GM15510 (cell line): ENCODE measurements around the gene MRRF.

Experiments used
- POLR2A ChIP-seq: IDR thresholded peaks from 3 replicates; pipeline ENCODE4 v1.6.1; 2011; ENCODE audit warnings: borderline replicate concordance; ENCODE audit not compliant: insufficient read length; ENCODE audit errors: extremely low read depth

MRRF gene

GRCh38 chr9:122286764-122287163 is 22.1 kb downstream of the MRRF start:
- TF ChIP-seq POLR2A = no peak

GRCh38 chr9:122287214-122287720 is 22.6 kb downstream of the MRRF start:
- no peak for TF ChIP-seq POLR2A

GRCh38 chr9:122291458-122291857 is 26.8 kb downstream of the MRRF start:
- TF ChIP-seq POLR2A = no peak

DNA sequence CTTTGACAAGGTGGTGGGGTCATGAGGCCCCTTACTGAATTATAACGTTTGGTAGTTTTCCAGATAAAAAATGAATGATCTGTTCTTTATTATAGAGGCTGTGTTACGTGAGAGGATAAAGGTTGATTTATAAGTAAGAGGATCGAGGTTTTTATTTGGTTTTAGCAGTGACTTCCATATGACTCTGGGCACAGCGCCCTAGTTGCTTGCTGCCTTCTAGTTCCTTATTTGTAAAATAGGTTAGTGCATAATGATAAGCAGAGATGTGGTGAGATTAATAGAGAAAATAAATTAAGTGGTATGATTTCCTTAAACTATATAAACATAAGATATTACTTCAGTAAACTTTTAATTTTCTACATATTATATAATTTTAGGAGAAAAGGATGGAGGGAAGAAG is 29.8 kb downstream of the MRRF start:
- no peak for TF ChIP-seq POLR2A

DNA sequence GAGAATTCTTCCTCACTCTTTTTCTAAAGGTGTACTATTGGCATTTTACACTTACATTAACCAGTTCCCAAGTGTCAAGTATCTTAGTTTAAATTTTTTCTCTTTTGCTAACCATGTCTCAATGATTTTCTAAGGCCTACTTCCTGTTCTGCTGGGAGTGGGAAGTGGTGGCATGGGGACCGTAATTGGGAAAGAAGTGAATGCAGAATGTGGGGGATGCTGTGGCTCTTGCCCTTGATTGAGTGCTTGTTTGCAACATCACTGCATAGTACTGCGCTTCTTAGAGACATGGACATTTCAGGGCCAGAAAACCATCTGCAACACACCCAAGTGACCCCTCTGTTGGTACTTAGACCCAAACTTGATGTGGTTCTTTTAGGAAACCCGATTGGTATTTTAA is 32.8 kb downstream of the MRRF start:
- no peak for TF ChIP-seq POLR2A

- TF ChIP-seq POLR2A = no peak
Observed at GRCh38 chr9:122302237-122303093, 37.8 kb downstream of the MRRF start.

DNA sequence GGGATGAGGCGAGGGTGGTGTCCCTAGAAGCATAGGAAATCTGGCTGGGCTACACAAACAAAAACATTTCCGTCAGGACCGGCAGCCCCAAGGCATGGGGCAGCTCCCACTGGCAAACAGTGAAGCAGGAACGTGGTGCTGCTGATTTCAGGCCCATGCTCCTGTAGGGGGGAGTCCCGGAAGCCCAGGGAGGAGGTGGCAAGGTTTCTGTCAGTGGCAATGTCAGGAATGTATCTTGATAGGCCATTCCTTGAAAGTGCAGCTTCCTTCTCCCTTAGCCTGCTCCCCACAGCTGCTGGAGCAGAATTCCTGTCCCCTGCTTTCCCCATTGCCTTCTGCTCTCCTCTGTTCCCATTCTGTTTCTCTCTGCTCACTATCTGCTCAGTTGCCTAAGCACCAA is 42.4 kb downstream of the MRRF start:
- TF ChIP-seq POLR2A = no peak

DNA sequence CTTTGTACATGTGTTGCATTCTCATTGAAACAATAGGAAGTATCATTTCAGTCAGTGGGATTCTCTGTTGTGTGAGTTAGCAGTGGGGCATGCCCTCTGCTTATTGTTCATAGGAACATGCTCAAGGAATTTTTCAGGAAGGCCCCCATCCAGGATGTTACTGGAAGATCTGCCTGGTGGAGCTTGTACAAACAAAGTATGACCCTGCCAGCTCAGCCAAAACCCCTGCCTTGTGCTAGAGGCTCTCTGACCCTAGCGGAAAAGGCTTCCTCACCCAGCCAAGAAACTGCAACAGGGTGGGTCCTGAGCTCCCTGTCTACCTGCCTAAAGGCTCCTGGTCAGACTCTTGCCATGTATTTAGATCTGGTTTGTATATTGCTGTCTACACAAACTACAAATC is 43.2 kb downstream of the MRRF start:
- no peak for TF ChIP-seq POLR2A

DNA sequence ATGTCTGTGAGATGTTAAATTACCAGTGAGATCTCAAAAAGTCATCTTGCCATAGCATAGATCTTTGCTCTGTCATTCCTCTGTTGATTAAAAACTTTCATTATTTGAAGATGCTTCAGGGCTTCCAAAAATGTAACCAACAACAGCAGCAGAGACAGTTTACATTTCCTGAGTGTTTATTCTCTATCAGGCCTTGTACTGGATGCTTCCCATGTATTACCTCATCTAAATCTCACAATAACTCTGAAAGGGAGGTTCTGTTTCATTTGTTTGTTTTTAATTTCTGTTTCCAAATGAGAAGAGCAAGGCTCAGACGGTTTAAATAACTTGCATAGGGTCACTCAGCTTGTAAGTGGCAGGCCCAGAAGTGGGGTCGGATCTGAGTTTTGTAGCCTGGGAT is 45.2 kb downstream of the MRRF start:
- no peak for TF ChIP-seq POLR2A

DNA sequence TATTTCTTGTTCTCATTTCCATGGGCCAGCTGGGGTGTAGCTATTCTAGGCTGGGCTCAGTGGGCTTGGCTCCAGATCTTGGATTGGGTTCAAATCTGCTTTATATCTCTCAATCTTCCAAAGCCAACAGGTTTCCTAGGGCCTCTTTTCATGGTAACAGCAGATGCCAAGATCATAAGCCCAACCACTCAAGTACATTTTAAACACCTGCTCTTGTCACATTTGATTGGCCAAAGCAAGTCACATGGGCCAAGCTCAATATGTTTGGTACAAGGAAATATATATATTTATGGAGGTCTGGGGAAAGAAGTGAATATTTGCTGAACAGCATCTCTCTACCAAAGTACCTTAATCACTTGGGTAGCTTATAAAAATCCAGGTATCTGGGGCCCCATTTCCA is 49.5 kb downstream of the MRRF start:
- no peak for TF ChIP-seq POLR2A

DNA sequence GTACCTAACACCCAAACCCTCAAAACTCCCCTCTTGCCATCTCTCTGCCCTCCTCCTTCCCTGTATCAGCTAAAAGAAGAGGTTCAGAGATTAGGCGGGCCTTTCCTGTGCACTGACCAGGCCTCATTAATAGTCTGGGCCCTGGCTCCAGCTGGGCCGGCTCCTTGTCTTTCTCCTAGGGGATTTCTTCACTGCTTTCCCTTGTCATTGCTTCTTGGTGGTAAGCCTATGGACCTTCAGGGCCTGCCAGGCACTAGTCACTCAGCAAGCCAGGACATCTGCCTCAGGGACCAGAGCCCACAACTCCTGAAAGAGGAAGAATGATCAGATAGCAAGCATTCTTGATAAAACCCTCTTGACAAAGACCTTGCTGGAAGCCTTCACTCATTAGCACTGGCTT is 50.9 kb downstream of the MRRF start:
- TF ChIP-seq POLR2A = no peak

- TF ChIP-seq POLR2A = no peak
Observed at GRCh38 chr9:122318284-122318683, 53.6 kb downstream of the MRRF start.

- no peak for TF ChIP-seq POLR2A
Observed at GRCh38 chr9:122320413-122320881, 55.8 kb downstream of the MRRF start.

DNA sequence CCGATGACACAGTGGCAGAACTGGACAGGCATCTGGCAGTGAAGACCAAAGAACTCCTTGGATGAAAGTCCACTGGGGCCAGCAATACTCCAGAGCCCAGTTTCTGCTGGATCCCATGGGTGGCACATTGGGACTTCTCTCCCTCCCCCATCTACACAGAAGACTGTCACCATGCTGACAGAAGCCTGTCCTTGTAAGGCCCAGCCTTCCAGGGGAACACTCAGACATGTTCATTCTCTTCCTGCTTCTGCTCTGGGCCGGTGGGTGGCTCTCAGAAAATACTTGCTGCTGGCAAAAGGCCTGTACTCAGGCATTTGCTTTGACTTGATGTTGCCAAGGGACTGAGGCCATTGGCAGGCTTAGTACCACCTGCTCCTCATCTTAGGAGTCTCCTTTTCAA is 57.9 kb downstream of the MRRF start:
- TF ChIP-seq POLR2A = no peak

GRCh38 chr9:122325124-122325523 is 60.4 kb downstream of the MRRF start:
- no peak for TF ChIP-seq POLR2A

DNA sequence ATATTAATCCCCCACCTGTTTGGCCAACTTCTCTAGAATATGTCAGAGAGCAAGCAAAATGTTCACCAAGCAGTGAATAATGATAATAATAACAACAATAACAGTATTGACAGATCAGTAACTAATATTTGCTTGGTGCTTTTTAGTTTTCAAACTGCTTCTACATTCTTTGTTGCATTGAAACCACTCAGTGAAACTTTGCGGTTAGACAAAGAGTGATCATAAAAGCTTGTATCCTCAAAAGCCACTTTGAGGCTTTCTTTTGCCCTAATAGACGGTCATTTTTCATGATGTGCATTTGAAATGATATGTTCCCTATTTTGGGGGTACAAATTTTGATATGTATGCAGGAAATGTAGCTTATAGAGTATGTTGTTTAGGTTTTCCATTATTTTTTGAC is 62.5 kb downstream of the MRRF start:
- no peak for TF ChIP-seq POLR2A
